Activated CD8-positive, alpha-beta memory T cell treated with anti-CD3 and anti-CD28 coated beads for 36 hours (primary cell): ENCODE data around the gene CD68. TPM values are rescaled to one million over a fixed set of nuclear protein-coding genes. Genes with fewer than 3 reads are reported as not detected.
"Not testable (repeated sequence)": the region's sequence is repeated elsewhere in the genome, so short reads cannot be mapped to it uniquely, and the experiment has no call there.

Source experiments
- CTCF ChIA-PET: fragments of 350-600 bp; sonication (Branson Sonifier 250); formaldehyde crosslinking; loops from one replicate; lab custom pipeline; 2021; ENCODE audit warnings: antibody characterized with exemption; lab: Charles Lee
- POLR2A ChIA-PET: fragments of 350-600 bp; sonication (Branson Sonifier 250); formaldehyde crosslinking; loops from one replicate; lab custom pipeline; 2021; ENCODE audit warnings: antibody characterized with exemption; lab: Charles Lee
- total RNA-seq, 2 experiments: library from RNA; stranded (reverse); gene quantifications; one replicate each; pipeline ENCODE4 v1.2.3, GENCODE V29; 2021

CD68 gene
- total RNA-seq, 2 experiments from 2014 or later: 7.4 to 8.9 TPM

DNA sequence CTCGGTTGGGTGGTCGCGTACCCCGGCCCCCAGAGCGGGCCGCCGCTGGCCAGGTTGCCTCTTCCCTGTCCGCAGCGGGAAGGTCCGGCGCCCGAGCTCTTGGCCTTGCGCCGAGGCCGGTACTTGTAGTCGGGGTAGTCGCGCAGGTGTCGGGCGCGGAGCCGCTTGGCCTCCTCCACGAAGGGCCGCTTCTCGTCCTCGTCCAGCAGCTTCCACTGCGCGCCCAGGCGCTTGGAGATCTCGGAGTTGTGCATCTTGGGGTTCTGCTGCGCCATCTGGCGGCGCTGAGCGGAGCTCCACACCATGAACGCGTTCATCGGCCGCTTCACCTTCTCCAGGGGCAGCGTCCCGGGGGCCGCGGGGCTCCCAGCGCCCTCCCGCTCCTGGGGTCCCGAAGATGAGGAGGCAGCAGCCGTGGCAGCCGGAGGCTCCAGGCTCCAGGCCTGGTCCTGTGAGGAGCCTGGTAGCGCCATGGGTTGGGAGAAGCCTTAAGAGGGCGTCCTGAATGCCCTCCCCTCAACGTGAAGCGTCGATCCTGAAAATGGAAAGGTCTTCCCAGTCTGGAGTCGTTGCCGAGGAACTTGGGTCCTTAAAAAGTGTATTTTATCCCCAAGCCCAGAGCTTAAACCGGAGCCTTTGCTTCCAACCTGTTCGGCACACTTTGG lies 9.9 kb downstream of the CD68 start:
- POLR2A ChIA-PET: interaction anchor here (0.8 to 1.2 kb wide), 2 partner anchors 15 to 153 kb away, joined by 3 to 4 read pairs; no protein-coding TSS in a partner anchor
- CTCF ChIA-PET: interaction anchor here (0.6 to 2.4 kb wide), 17 partner anchors 9 to 245 kb away, joined by 3 to 12 read pairs (median 4); partner anchors contain the start of genes ATP1B2, CD68, SAT2 and SENP3

DNA sequence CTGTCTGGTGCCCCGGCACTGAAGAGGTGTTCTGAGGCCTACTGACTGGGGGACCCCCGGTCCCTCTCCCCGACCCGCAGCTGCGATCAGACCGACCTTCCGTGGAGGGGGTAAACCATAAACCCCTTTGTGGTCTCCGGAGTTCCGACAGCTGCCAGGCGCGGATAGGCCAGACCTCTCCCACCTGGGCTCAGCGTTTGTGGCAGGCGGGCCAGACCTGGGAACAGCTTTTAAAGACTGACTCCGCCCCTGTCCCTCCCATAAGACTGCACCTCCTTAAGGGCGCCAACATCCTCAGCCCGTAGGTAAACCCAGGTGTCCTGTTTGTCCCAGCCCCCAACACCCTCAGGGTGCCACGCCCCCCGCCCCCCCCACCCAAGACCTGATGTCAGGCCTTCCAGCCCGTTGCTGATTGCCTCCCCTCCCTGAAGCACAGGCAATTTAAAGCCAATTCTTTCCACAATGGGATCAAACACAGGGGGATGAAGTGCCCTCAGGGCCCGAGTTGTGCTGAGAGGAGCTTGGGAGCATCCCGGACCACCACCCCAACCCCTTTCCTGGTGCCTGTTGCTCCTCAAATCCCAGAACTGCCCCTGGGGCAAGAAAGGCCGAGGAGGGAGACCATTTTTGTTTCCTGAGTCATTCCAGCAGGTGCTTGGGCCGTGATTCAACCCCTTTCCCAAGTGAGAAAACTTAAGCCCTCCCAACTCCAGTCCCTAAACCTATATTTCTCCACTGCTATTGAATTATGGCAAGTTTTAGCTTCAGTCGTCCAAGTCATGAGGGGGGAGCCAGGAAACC lies 10.7 kb downstream of the CD68 start, which contains the start of gene SOX15:
TSS of gene SOX15 (minus strand) at position 204 of the 801 bp plus-strand sequence. CDS start 418 bp downstream, outside the sequence.
- POLR2A ChIA-PET: interaction anchor here (1.2 kb wide), 1 partner anchor 154 kb away, joined by 4 read pairs; no protein-coding TSS in a partner anchor
- CTCF ChIA-PET: interaction anchor here (0.6 to 2.4 kb wide), 14 partner anchors 11 to 246 kb away, joined by 3 to 12 read pairs (median 4); partner anchors contain the start of genes ATP1B2, CD68 and SENP3

DNA sequence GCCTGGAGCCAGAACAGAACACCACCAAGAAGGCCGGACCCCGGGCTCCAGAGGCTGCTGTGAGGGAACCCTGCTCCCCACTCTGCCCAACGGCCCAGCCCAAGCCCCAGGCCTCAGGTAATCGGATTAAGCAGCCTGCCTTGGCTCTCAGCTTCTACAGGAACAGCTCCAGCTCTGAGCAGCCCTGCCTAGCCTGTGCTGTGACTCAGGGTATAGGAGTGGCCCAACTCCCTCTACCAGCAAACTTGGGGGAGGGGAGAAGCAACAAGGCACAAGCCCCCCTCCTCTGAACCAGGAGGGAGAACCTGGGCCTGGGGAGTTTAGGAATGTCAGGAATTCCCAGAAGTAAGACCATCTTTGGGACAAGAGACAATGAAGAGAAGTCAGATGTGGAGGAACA lies 11.3 kb downstream of the CD68 start:
- POLR2A ChIA-PET: no interaction called here
- CTCF ChIA-PET: interaction anchor here (0.8 kb wide), 1 partner anchor 75 kb away, joined by 3 read pairs; no protein-coding TSS in a partner anchor

DNA sequence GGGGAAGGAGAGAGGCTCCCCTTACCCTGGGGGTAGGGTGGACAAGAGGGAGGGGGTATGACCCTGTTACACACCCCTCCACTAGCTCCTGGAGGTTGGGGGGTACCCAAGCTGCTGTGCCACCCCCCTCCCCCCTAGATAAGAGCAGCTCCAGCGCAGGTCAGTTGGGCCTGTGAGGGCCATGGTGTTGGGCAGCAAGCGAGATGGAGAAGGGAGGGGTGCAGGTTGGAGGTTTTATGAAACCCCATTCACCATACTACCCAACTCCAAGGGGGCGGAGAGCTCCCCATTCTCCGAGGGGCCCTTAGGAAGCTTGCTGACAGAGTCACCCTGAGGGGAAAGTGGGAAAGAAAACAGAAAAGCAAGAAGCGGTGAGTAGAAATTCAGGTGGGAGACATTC lies 12.2 kb downstream of the CD68 start:
- ChIA-PET CTCF (no interaction called here), POLR2A (interaction anchor here (1.4 kb wide), 1 partner anchor 18 kb away, joined by 5 read pairs; no protein-coding TSS in a partner anchor)

DNA sequence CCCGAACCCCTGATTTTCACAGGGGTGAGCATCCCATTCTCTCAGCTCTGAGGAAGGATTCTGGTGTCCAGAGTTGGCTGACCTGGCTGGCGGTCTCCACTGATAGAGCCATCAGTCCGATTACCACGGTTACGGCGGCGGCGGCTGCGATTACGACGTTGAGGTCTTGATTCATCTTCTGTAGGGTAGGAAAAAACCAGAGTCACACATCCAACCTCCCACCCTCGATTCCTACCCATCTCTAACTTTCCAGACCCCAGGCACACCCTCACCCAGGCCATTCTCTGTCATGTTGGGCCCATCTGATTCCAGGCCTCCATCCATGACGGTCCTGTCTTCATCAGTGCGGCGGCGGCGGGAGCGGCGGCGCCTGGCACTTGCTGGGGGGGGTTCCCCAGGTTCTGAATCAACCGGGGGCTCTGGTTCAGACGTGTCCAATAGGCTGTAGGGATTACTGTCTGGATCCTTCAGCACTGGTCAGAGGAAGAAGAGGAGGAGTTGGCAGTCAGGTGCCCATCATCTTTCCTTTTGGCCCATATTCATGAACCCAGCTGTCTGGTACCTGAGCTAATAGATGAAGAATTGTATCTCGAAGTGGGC lies 13.1 kb downstream of the CD68 start:
- POLR2A ChIA-PET: interaction anchor here (1.4 kb wide), 1 partner anchor 19 kb away, joined by 5 read pairs; no protein-coding TSS in a partner anchor

DNA sequence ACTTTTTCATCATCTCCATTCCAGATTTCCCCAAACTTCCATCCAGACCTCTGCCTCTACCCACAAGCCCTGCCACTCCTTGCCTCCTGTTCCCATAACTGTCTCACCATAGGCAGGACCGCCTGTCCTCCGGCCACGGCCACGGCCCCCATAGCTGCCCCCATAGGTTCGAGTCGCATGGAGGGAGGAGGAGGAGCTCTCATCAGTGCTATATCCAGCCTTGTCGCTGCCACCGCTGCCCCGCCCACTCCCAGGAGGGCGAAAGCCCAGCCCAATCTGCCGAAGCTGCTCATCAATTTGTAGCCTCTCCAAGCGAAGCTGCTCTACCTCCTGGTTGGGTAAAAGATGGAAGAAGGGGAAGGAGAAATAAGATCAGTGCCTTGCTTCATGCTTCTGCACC lies 13.9 kb downstream of the CD68 start:
- ChIA-PET POLR2A (no interaction called here), CTCF (interaction anchor here (1.4 kb wide), 1 partner anchor 90 kb away, joined by 3 read pairs; no protein-coding TSS in a partner anchor)

More for the DNA sequence above, 13.1 kb downstream of the CD68 start:
- CTCF ChIA-PET: interaction anchor here (1.4 kb wide), 1 partner anchor 91 kb away, joined by 3 read pairs; no protein-coding TSS in a partner anchor

DNA sequence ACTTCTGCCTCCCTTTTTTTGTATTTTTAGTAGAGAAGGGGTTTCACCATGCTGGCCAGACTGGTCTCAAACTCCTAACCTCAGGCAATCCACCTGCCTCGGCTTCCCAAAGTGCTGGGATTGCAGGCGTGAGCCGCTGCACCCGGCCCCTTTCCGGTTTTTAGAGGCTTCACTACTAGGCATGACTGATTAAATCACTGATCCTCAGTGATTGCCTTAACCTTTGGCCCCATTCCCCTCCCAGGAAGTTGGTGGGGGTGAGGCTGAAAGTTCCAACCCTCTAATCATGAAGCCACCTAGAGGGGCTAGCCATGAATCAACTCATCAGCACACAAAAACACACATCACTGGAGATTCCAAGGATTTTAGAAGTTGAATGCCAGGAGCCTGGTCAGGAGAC lies 18.1 kb downstream of the CD68 start:
- POLR2A ChIA-PET, CTCF ChIA-PET: not testable (repeated sequence)

DNA sequence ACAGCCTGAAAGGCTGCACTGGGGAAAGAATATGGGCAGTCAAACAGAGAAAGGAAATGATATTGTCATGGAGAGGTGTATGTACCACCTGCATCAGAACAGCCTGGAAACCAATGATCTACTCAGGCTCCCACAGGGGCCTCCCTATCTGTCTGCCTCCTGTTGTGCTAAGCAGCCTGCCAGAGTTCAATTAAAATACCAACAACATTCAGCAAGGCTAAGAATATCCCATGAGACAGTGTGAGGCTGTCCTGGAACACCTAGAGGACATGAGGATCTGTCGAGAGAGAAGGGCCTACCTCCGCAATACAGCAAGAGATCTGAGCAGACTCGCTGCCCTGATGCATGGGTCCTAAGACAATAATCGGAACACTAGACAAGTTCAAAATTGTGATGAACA lies 26.8 kb downstream of the CD68 start:
- ChIA-PET POLR2A (no interaction called here), CTCF (no interaction called here)

DNA sequence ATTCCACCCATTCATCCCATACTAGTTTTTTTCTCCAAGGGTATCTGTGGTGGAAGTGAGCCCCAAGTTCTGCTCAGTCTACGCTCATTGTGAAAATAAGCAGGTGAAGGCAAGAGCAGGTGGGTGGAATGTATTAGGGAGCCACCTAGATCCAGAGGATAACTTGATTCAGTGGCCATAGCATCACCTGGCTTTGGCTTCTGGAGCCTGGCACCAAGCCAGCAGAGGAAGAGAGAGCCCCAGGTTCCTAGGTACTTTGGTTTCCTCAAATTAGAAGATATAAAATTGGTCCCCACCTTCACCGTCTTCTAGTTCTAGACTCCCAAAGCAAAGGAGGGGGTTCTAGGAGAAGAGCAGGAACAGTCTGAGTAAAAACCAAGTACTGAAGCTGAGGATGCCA lies 31.2 kb downstream of the CD68 start:
- ChIA-PET POLR2A (interaction anchor here (0.6 kb wide), 1 partner anchor 614 kb away, joined by 6 read pairs; no protein-coding TSS in a partner anchor), CTCF (interaction anchor here (1.0 kb wide), 1 partner anchor 77 kb away, joined by 3 read pairs; no protein-coding TSS in a partner anchor)

DNA sequence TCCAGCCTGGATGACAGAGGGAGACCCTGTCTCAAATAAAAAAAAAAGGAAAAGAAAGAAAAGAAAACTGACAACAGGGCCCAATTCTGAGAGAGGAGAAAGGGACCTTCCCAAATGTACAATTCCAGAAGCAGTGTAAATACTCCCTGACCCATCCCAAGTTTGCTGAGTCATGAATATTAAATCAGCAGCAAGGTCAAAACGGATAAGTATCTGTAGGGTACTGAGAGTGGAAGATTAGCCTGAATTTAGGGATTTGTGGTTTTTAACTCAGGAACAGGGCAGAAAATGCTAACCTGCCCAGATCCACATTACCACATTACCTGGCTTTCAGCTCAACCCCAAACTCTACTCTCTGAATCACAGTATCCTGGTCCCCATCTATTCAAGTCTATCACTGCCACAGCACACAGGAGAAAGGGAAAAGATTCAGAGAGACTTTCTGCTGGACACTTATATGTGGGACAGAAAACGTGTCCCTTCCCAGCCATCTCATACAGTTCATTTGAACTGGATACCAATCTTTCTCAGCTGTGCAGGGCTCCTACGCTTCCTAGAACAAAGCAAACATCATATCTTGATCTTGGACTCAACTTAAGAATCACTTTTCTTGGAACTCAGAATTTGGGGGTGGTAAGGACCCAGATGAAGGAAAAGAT lies 32.3 kb downstream of the CD68 start:
- POLR2A ChIA-PET: interaction anchor here (0.7 to 1.0 kb wide), 2 partner anchors 37 to 38 kb away, joined by 3 read pairs; no protein-coding TSS in a partner anchor
- CTCF ChIA-PET: interaction anchor here (0.6 kb wide), 2 partner anchors 51 to 165 kb away, joined by 3 read pairs; partner anchors contain the start of gene SENP3

DNA sequence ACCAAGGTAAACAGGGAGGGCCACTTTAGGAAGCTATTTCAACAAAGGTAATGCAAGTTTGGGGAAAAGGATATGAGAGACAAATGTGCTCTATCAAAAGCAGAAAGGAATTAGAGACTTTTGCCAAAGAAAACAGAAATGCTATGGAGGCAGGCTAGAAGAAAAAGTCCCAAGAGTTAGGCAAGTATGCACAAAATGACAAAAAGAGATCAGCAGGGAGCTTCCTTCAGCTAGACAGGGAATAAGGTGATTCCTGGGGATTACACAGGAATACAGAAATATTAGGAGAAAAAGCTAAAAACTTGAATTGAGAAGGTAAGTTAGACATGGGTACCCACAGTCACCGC lies 32.8 kb downstream of the CD68 start:
- ChIA-PET POLR2A (interaction anchor here (0.7 to 1.0 kb wide), 2 partner anchors 38 kb away, joined by 3 read pairs; no protein-coding TSS in a partner anchor), CTCF (interaction anchor here (0.6 kb wide), 1 partner anchor 166 kb away, joined by 3 read pairs; no protein-coding TSS in a partner anchor)

DNA sequence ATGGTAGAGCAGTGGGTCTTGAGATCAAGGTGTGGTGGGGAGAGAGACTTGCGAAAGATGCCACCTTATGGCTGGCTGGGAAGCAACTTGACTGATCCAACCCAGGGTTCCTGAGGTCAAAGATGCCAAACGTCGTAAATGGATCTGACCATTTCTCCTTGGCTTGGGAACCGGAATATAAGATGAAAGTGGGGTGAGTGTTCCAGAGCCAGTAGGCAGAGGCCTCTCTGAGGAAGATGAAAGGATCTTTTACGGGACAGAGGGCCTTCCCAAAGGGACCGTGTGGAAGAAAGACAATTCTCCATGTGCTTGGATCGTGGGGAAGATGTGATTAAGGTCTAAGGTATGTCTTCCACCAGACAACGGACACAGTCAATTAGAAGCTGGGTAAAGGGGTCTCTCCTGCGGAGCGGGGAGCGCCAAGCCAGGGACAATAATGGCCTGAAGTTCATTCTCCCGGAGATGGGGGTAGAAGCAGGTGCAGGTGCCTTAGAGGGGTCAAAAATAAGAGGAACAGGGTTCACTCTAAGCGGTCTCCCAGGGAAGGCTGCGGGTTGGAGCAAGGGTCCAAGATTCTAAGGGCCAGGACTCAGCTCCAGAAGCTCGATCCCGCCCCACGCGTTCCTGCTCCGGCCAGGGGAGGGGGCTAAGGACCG lies 34.5 kb downstream of the CD68 start:
- CTCF ChIA-PET: interaction anchor here (1.2 to 1.6 kb wide), 4 partner anchors 13 to 74 kb away, joined by 3 to 11 read pairs (median 4); partner anchors contain the start of genes SAT2, TNFSF13 and TP53
- POLR2A ChIA-PET: interaction anchor here (0.8 to 2.8 kb wide), 3 partner anchors 40 to 73 kb away, joined by 3 to 21 read pairs (median 4); partner anchors contain the start of genes TP53 and WRAP53

DNA sequence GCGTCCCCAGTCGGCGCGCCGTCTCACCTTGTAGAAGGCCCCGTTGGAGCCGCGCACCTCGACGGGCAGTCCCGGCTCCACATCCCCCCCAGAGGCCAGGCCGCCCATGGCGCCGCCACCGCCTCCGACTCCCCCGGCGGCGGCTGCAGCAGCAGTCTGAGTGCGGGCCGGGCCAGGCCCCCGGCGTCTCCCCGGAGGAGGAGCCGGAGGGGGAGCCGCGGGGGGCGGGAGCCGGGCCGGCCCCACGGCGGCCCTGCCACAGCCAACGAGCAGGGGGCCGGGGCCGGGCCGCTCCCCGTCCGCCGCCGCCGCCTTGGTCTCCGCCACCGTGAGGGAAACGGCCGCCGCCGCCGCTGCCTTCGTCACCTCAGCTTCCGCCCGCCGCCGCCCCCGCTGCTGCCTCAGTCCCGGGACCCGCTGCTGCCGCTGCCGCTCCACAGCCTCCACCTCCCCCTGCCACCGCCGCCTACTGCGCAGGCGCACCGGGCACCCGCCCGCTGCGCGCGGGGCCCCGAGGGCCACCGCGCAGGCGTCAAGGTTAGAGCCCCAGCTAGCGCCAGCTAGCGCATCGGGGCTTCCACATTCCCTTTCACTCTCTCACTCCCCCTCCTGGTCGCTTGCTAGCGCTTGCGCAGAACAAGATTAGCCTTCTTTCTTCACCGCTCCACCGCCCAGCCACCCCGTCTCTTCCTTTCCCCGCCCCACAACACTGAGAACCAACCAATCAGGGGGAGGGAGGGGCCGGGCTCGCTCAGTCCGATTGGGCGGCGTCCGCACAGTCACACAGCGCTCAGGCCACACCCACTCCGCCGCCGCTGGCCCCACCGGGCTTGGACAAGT lies 35.2 kb downstream of the CD68 start, which contains the start of gene FXR2:
TSS of gene FXR2 (minus strand) at position 473 of the 840 bp plus-strand sequence. CDS start at position 108, 365 bp downstream.
- ChIA-PET CTCF (interaction anchor here (0.6 to 1.6 kb wide), 7 partner anchors 11 to 73 kb away, joined by 3 to 11 read pairs (median 3); partner anchors contain the start of genes SAT2, TNFSF13 and TP53), POLR2A (interaction anchor here (0.6 to 2.8 kb wide), 5 partner anchors 13 to 442 kb away, joined by 3 to 21 read pairs (median 4); partner anchors contain the start of genes SAT2, TP53 and WRAP53)

DNA sequence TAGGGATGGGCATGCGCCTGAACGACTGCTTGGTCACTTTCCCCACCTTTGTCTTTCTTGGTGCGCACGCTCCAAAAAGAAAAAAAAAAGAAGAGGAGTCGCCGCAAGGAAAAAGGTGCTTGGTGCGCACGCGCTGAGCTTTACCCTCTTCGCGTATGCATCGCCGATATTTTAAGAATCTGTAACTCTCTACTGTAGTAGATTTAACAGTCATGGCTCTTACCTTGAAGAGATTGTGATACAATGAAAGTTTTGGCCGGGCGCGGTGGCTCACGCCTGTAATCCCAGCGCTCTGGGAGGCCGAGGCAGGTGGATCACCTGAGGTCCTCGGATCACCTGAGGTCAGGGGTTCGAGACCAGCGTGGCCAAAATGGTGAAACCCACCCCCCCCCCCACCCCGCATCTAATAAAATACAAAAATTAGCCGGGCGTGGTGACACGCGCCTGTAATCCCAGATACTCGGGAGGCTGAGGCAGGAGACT lies 35.9 kb downstream of the CD68 start:
- ChIA-PET CTCF (interaction anchor here (0.6 to 1.6 kb wide), 5 partner anchors 10 to 443 kb away, joined by 3 to 11 read pairs (median 3); partner anchors contain the start of gene TP53), POLR2A (interaction anchor here (0.6 to 2.8 kb wide), 5 partner anchors 12 to 442 kb away, joined by 3 to 21 read pairs (median 4); partner anchors contain the start of genes SAT2, TP53 and WRAP53)

DNA sequence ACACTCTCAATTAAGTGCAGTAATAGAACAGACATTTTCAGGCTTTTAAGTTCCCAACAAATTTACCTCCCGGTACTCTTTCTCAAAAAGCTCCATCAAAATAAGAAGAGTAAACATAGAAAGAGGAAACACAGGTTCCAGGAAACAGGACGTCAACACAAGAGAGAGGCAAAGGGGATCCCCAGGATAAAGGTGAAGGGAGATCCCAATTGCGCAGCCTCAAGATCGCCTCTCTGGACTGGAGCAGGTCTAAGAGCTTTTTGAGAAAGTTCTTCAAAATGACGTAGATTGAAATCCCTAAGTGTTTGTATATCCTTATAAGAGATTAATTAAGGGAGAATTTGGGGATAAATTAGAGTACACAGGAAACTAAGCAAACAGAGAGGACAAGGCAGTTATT lies 39.2 kb downstream of the CD68 start:
- CTCF ChIA-PET: interaction anchor here (0.9 to 1.3 kb wide), 3 partner anchors 29 to 69 kb away, joined by 3 to 4 read pairs (median 3); partner anchors contain the start of gene TP53
- POLR2A ChIA-PET: no interaction called here

DNA sequence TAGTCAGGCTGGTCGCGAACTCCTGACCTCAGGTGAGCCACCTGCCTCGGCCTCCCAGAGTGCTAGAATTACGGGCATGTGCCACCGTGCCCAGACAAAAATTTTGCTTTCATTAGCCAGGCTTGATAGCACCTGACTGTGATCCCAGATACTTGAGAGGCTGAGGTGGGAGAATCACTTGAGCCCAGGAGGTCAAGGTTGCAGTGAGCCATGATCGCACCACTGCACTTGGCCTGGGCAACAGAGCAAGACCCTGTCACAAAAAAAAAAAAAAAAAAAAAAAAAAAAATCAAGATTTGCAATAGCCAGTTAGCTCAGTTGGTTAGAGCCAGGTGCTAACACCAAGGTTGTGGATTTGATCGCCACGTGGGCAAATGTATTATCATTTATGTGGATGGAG lies 41.4 kb downstream of the CD68 start:
- POLR2A ChIA-PET: no interaction called here
- CTCF ChIA-PET: no interaction called here
